ENCODE results near the gene STK39. TPM values are rescaled to one million over a fixed set of nuclear protein-coding genes. Genes with fewer than 3 reads are reported as not detected.

STK39 gene
- total RNA-seq, 1 experiment from 2014 or later, result 22.1 TPM

DNA sequence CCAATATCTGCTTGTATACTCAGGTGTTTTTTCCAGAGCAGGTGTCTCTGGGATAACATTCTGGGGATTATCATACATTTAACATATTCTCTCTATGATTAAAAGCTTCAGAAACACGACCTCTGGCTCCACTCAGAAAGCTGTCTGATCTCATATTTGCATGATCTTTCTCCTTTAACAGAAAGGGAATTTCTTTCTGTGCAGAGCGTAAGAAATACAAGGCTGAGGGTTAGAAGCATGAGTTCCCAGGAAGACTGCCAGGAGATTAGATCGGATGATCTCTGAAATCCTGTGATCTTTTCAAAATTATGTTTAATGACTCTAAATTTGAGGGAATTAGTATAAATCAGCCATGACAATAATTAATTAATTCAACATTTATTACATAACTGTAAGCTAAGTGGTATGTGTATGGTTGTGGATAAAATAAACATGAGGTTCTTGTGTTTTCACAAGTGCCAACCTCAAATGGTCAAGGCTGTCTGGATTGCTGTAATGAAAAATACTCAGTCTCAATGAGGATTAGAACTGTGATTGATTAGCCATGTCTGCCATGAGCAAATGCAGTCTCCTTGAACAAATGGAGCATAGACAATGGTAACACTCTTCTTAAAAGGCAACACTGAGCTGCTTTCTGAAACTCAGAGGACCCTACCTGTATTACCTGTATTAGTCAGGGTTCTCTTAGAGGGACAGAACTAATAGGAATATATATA, 304.9 kb downstream of the STK39 start:
- H3K18ac ChIP-seq (ENCODE audit: insufficient read length, low read depth, low read length), result no peak overlapping the region
- H3K27ac ChIP-seq (ENCODE audit: insufficient read length, low read depth, low read length), result no peak overlapping the region
- Mint-ChIP-seq H3K4me1 (peaks cover 32 to 37% of the 10 kb centered on the region in 2 experiments), H3K4me3 (no peak overlapping the region), H3K27me3 (ENCODE audit: low read depth) (no peaks in the 10 kb centered on the region), H3K9me3 (no peaks in the 10 kb centered on the region; a peak in 2 of 5 replicates), H3K36me3 (ENCODE audit: insufficient read depth in 1 of 3, low read depth in 3 of 3) (peaks cover 0 to 15% (median 0%) of the 10 kb centered on the region in 3 experiments; a peak in 1 of 7 replicates), H3K27ac (no peak overlapping the region)
- H4K8ac ChIP-seq (replicated peaks; ENCODE audit: insufficient read length, low read depth, low read length), result no peak overlapping the region
- no peak overlapping the region for H3K4ac ChIP-seq (ENCODE audit: low read depth, low read length)
- no peaks in the 10 kb centered on the region for H3K27me3 ChIP-seq (ENCODE audit: insufficient read depth, low read length)
- H2AK5ac ChIP-seq (ENCODE audit: insufficient read length, low read length), result no peak overlapping the region
- H2BK15ac ChIP-seq (ENCODE audit: low read depth, low read length), result no peak overlapping the region
- DNase-seq, result no peak
- H3K56ac ChIP-seq (ENCODE audit: insufficient read length, low read depth, low read length), result no peak overlapping the region
- no peak overlapping the region for H2BK20ac ChIP-seq (ENCODE audit: low read depth, low read length, poor library complexity, severe bottlenecking)
- H3K23me2 ChIP-seq (ENCODE audit: insufficient read length, low read depth, low read length, poor library complexity, severe bottlenecking), result no peaks in the 10 kb centered on the region
- no peak overlapping the region for H3K4me2 ChIP-seq (ENCODE audit: insufficient read depth, insufficient read length, low read length)
- H2BK5ac ChIP-seq (ENCODE audit: insufficient read length, low read length), result no peak overlapping the region
- H3K14ac ChIP-seq (ENCODE audit: insufficient read depth, low read length), result no peak overlapping the region
- no peak overlapping the region for H4K5ac ChIP-seq (ENCODE audit: insufficient read length, low read depth, low read length)
- no peak overlapping the region for H4K91ac ChIP-seq (ENCODE audit: insufficient read length, low read depth, low read length)
- H3T11ph ChIP-seq (ENCODE audit: low read length), result no peak overlapping the region
- no peaks in the 10 kb centered on the region for H3K79me1 ChIP-seq (ENCODE audit: insufficient read depth, low read depth, low read length, poor library complexity, severe bottlenecking)
- H3K9me3 ChIP-seq (ENCODE audit: control insufficient read depth, low read depth, low read length), result no peaks in the 10 kb centered on the region
- no peak overlapping the region for H2BK12ac ChIP-seq (ENCODE audit: insufficient read length, low read depth, low read length)
- H3K4me1 ChIP-seq (ENCODE audit: insufficient read depth, low read length), result peaks cover 5% of the 10 kb centered on the region; the same call in 1 of the 2 replicates
- TF ChIP-seq, protein P1, sequence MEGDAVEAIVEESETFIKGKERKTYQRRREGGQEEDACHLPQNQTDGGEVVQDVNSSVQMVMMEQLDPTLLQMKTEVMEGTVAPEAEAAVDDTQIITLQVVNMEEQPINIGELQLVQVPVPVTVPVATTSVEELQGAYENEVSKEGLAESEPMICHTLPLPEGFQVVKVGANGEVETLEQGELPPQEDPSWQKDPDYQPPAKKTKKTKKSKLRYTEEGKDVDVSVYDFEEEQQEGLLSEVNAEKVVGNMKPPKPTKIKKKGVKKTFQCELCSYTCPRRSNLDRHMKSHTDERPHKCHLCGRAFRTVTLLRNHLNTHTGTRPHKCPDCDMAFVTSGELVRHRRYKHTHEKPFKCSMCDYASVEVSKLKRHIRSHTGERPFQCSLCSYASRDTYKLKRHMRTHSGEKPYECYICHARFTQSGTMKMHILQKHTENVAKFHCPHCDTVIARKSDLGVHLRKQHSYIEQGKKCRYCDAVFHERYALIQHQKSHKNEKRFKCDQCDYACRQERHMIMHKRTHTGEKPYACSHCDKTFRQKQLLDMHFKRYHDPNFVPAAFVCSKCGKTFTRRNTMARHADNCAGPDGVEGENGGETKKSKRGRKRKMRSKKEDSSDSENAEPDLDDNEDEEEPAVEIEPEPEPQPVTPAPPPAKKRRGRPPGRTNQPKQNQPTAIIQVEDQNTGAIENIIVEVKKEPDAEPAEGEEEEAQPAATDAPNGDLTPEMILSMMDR (conservative IDR thresholded peaks at IDR 0.05), result no peak
- H2AFZ ChIP-seq (ENCODE audit: low read length), result no peak overlapping the region
- H4K20me1 ChIP-seq (ENCODE audit: control insufficient read depth, insufficient read depth, insufficient read length), result no peaks in the 10 kb centered on the region
- H3K79me2 ChIP-seq (ENCODE audit: insufficient read depth, low read length), result no peaks in the 10 kb centered on the region
- no peak overlapping the region for H2BK120ac ChIP-seq (ENCODE audit: low read depth, low read length, poor library complexity, severe bottlenecking)
- H3K23ac ChIP-seq (ENCODE audit: insufficient read length, low read depth, low read length), result no peak overlapping the region
- H3K9ac ChIP-seq (ENCODE audit: extremely low read depth, insufficient read length, low read length), result no peak overlapping the region
- WGBS (ENCODE audit: extremely low coverage, insufficient read length, low lambda C conversion rate), result no CpG with 5 or more reads among the region's 3 CpGs
